Sigmoid colon (tissue), 4 donors: Measurements from ENCODE around the gene SPAG4.

Experiments
- CTCF ChIP-seq, 4 experiments: fragments of 450-650 bp in 3 of 4; fragments of 200-600 bp in 1 of 4; IDR thresholded peaks; one replicate each; pipeline ENCODE4 v1.5.1; 2016 to 2019; ENCODE audit warnings: antibody characterized with exemption in 4 of 4, mild to moderate bottlenecking in 3 of 4, moderate library complexity in 2 of 4
- EP300 ChIP-seq, 4 donors: sonication (generic); formaldehyde crosslinking; IDR thresholded peaks; one replicate each; pipeline ENCODE4 v1.6.1; 2017; ENCODE audit warnings: antibody characterized with exemption in 4 of 4
- POLR2A ChIP-seq, 2 donors: fragments of 450-650 bp; IDR thresholded peaks; one replicate each; pipeline ENCODE4 v1.6.1; 2016; ENCODE audit warnings: antibody characterized with exemption in 2 of 2, mild to moderate bottlenecking in 2 of 2, moderate library complexity in 2 of 2
- POLR2AphosphoS5 ChIP-seq, 4 donors: sonication (generic); formaldehyde crosslinking; IDR thresholded peaks; one replicate each; pipeline ENCODE4 v1.6.1; 2017; ENCODE audit warnings: antibody characterized with exemption in 4 of 4

DNA sequence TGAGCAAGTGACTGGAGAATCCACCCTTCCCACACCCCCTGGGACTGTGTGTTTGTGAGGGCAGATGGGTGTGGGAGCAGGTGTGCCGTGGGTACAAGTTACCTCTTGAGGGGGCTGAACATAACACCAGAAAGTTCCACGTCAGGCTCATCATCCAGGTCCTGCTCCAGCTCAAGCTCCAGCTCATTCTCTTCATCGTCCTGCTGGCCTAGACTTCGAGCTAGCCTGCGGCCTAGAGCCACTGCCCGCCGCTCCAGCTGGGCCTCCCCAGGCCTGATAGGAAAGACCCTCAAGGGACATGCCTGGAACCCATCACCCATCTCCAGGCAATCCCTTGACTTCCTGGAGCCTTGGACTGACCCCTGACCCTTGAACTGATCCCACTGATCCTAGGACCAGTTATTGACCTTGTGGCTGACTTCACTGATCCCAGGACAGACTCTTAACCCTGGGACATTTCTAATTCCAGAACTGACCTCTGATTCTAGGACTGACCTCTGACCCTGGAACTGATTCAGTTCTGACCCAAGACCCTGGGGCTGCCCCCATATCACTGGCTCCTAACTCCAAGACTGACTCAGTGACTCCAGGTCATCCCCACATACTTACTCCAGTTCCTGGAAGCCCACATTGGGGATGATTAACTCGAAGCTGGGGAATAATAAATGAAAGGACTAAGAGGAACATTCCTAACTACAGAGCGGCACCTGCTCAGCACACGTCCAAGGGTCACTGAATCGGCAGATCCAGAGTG, 11.8 kb upstream of the SPAG4 start:
- TF ChIP-seq CTCF (IDR thresholded peaks at IDR 0.05) (no peak), EP300 (IDR thresholded peaks at IDR 0.05) (no peak), POLR2A (IDR thresholded peaks at IDR 0.05) (no peak), POLR2AphosphoS5 (IDR thresholded peaks at IDR 0.05) (no peak)
